ENCODE measurements around the gene GIT1. TPM values are rescaled to one million over a fixed set of nuclear protein-coding genes. Genes with fewer than 3 reads are reported as not detected.

GIT1 gene
- total and polyA plus RNA-seq, 9 of the 15 experiments (the other 6 are each of a cell fraction or from before 2014, with no cell fraction given) = 0.35 to 35.3 (median 17.1) TPM

GRCh38 chr17:29627951-29628350 is 38.5 kb upstream of the GIT1 start (continued):
- TF ChIP-seq THRB (CRISPR knock-in tag; conservative IDR thresholded peaks at IDR 0.05) (no peak), ZBTB2 (IDR thresholded peaks at IDR 0.05) (no peak), RAD51 (IDR thresholded peaks at IDR 0.05; ENCODE audit: borderline replicate concordance, low read depth) (no peak), KLF1 (tag; IDR thresholded peaks at IDR 0.05) (no peak)
- TF ChIP-seq, protein P1, sequence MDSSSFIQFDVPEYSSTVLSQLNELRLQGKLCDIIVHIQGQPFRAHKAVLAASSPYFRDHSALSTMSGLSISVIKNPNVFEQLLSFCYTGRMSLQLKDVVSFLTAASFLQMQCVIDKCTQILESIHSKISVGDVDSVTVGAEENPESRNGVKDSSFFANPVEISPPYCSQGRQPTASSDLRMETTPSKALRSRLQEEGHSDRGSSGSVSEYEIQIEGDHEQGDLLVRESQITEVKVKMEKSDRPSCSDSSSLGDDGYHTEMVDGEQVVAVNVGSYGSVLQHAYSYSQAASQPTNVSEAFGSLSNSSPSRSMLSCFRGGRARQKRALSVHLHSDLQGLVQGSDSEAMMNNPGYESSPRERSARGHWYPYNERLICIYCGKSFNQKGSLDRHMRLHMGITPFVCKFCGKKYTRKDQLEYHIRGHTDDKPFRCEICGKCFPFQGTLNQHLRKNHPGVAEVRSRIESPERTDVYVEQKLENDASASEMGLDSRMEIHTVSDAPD (CRISPR knock-in tag; IDR thresholded peaks at IDR 0.05) = no peak

Measured in K562 (cell line).